GM13977 (cell line): ENCODE data around the gene LCN1.

Source experiments
- DNase-seq: peaks from one replicate; pipeline ENCODE4 v3.0.0; 2012; ENCODE audit warnings: low spot score
- in situ Hi-C: fragments of 300-500 bp; cut with MboI; formaldehyde crosslinking; loops from one replicate; pipeline ENCODE4 v1.12.0; 2022; ENCODE audit warnings: low sequenced_read_pairs, low pct_unique_long_range_greater_than_20kb, mixed read lengths, inconsistent platforms; ENCODE audit not compliant: unreplicated experiment
- TF ChIP-seq, protein P1 (sequence below): IDR thresholded peaks from 2 replicates; pipeline ENCODE4 v1.5.1; 2012; ENCODE audit warnings: mild to moderate bottlenecking, control low read depth; ENCODE audit not compliant: insufficient read depth; ENCODE audit errors: extremely low read depth, missing control alignments

Gene LCN1

DNA sequence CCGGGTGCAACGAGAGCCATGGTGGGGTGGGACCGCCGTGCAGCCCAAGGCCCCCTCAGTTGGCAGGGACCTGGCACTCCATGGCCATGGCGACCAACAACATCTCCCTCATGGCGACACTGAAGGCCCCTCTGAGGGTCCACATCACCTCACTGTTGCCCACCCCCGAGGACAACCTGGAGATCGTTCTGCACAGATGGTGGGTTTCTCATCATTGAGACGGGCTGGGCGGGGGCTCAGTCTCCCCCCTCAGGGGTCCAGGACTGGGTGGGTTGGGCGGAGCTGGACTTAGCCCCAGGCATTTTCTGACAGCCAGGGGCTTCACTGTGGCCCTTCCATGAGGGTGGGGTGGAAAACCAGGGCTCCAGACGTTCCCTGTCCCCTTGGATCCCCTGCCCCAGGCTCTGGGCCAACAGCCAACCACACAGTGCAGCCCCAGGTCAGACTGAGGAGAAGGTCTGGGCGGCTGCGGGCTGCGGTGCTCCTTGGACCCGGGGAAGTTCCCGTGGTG lies 41.0 kb downstream of the LCN1 start:
- TF ChIP-seq, protein P1, sequence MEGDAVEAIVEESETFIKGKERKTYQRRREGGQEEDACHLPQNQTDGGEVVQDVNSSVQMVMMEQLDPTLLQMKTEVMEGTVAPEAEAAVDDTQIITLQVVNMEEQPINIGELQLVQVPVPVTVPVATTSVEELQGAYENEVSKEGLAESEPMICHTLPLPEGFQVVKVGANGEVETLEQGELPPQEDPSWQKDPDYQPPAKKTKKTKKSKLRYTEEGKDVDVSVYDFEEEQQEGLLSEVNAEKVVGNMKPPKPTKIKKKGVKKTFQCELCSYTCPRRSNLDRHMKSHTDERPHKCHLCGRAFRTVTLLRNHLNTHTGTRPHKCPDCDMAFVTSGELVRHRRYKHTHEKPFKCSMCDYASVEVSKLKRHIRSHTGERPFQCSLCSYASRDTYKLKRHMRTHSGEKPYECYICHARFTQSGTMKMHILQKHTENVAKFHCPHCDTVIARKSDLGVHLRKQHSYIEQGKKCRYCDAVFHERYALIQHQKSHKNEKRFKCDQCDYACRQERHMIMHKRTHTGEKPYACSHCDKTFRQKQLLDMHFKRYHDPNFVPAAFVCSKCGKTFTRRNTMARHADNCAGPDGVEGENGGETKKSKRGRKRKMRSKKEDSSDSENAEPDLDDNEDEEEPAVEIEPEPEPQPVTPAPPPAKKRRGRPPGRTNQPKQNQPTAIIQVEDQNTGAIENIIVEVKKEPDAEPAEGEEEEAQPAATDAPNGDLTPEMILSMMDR = no peak
- in situ Hi-C loops = no loop called here
- no peak for DNase-seq

DNA sequence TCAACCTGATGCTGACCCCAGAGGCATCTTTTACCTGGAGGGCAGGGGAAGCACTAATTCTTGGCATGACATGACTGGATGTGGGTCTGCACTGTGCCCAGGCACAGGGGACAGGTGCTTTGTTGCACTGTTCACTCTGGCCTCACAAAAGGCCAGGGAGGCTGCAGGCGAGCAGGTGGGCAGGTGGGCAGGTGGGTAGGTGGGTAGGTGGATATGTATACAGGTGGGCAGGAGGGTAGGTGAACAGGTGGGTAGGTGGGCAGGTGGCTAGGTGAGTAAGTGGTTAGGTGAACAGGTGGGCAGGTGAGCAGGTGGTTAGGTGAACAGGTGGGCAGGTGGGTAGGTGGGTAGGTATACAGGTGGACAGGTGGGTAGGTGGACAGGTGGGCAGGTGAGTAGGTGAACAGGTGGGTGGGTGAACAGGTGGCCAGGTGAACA lies 41.8 kb downstream of the LCN1 start:
- TF ChIP-seq, protein P1 = no peak
- in situ Hi-C loops = no loop called here
- no peak for DNase-seq

DNA sequence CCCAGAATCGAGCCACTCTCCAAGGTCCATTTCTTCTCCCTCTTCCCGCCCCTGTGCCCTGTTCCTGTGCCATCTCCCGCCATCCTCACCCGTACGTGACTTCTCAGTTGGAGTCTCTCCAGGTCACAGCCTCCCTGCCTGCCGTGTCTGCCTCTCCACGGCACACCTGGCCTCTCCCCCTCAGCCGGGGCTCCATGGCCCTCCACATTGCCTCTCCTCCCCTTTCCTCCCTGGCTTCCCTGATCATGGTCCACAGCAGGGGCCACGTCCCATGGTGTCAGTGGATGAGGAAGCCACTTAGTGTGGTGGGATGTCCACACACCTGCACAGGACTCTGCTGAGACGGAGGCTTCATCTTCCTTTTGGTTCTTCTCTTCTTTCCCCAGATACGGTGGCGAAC lies 42.6 kb downstream of the LCN1 start:
- DNase-seq = no peak
- TF ChIP-seq, protein P1 = no peak
- in situ Hi-C loops = no loop called here

DNA sequence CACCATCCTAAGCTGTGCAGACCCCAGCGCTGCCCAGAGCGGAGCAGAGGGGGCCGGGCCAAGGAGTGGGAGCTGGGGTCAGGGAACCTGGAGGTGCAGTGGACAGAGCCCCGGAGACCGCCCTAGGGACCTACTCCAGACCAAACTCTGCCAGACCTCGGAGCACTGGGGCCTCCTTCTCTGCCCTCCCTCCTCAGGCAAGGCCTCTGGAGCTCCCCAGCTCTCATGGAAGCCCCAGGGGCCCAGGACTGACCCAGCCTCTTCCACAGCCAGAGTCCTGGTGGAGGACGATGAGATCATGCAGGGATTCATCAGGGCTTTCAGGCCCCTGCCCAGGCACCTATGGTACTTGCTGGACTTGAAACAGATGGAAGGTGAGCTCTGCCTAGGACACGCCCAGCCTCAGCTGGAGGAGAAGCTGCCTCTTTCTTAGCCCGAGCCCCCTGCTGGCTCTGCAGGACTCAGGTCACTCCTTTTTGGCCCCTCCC lies 43.9 kb downstream of the LCN1 start:
- DNase-seq = no peak
- TF ChIP-seq, protein P1 = no peak
- in situ Hi-C loops = no loop called here

DNA sequence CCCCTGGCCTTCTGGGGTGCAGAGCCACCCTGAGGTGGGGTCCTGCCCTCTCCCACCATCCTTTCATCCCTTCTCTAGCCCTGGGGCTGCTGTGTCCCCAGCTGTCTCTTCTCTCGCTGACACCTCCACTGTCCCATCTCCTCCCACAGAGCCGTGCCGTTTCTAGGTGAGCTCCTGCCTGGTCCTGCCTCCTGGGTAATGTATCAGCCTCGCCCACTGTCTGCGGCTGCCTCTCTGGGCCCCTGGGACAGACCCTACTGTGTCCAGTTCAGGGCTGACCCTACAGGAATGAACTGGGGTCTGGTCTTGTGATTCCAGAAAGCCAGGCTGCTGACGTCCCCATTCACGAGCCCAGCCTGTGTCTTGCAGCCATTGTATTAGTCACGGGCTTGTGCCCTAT lies 44.4 kb downstream of the LCN1 start:
- TF ChIP-seq, protein P1 = no peak
- in situ Hi-C loops = no loop called here
- no peak for DNase-seq

DNA sequence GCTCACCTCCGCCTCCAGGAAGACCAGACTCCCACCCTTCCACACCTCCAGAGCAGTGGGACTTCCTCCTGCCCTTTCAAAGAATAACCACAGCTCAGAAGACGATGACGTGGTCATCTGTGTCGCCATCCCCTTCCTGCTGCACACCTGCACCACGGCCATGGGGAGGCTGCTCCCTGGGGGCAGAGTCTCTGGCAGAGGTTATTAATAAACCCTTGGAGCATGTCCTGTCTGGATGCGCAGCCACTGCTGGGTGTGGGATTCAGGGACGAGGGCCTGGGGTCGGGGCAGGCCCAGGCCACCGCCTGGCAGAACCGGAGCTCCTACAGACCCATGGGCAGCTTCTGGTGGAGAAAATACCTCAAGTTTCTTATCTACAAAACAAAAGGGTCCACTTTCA lies 45.3 kb downstream of the LCN1 start:
- no peak for DNase-seq
- TF ChIP-seq, protein P1 = no peak
- in situ Hi-C loops = no loop called here
